ENCODE data around the gene GDF7. TPM values are rescaled to one million over a fixed set of nuclear protein-coding genes. Genes with fewer than 3 reads are reported as not detected.

Gene GDF7
- total and polyA plus RNA-seq, 10 of the 15 experiments (the other 5 are each of a cell fraction or from before 2014, with no cell fraction given): 0.02 to 0.11 (median 0.04) TPM; not detected in 1

GRCh38 chr2:20653695-20654534 lies 13.0 kb upstream of the GDF7 start:
- FAIRE-seq (no peak), DNase-seq (ENCODE audit: low read depth, low spot score) (no peak), ATAC-seq (no peak)
- H2AFZ ChIP-seq (ENCODE audit: control insufficient read depth, low read depth, low read length): no peak overlapping the region
- intact Hi-C loops (cut with micrococcal nuclease; ENCODE audit: unreplicated experiment): no loop called here
- H3K79me2 ChIP-seq (ENCODE audit: control insufficient read depth, insufficient read depth, low read length): no peaks in the 10 kb centered on the region
- peaks cover 4% of the 10 kb centered on the region for H3K4me1 ChIP-seq (ENCODE audit: control insufficient read depth, insufficient read depth, low read length)
- POLR2A ChIA-PET: interaction anchor here (0.6 kb wide), 1 partner anchor 294 kb away, joined by 9 read pairs; no protein-coding TSS in a partner anchor
- no peaks in the 10 kb centered on the region for H3K9me3 ChIP-seq (replicated peaks; ENCODE audit: control insufficient read depth, insufficient read depth, low read length)
- H3K4me2 ChIP-seq (ENCODE audit: control insufficient read depth, insufficient read depth): no peak overlapping the region
- CTCF ChIA-PET: interaction anchor here (1.3 to 3.5 kb wide), 5 partner anchors 10 to 309 kb away, joined by 3 to 16 read pairs (median 4); no protein-coding TSS in a partner anchor
- no peaks in the 10 kb centered on the region for H4K20me1 ChIP-seq (ENCODE audit: control insufficient read depth, insufficient read depth)
- in situ Hi-C loops (cut with MboI): loop anchor here (25.0 kb wide), 1 partner anchor 458 kb away; the partner anchor contains the start of gene TDRD15
- peaks cover 0 to 1% of the 10 kb centered on the region in 2 experiments; a peak in 1 of 4 replicates for H3K27me3 ChIP-seq (replicated peaks in 1 of 2; ENCODE audit: control insufficient read depth in 2 of 2, insufficient read depth in 2 of 2, low read length in 1 of 2)
- RAD21 ChIA-PET (ENCODE audit: unreplicated experiment): no interaction called here
- BruUV-seq (replicated peaks): no TSS peak
- no peak for TF ChIP-seq ZBTB4 (CRISPR knock-in tag; IDR thresholded peaks at IDR 0.05)
- peak; percentile 51; the same call in 1 of the 2 replicates for TF ChIP-seq ZBTB33 (IDR thresholded peaks at IDR 0.05)
- WGBS (ENCODE audit: insufficient coverage, insufficient replicate concordance, low lambda C conversion rate, missing lambda C conversion rate): 44% methylated on average over 7 of the region's 7 CpGs
- SMC1A ChIA-PET (ENCODE audit: uncharacterized antibody, unreplicated experiment): interaction anchor here (1.1 kb wide), 1 partner anchor 309 kb away, joined by 3 read pairs; no protein-coding TSS in a partner anchor
- H3K27ac ChIP-seq (ENCODE audit: control insufficient read depth, insufficient read depth): no peak overlapping the region
- no peak overlapping the region for H3K9ac ChIP-seq (ENCODE audit: control insufficient read depth, insufficient read depth, low read length)
- no peaks in the 10 kb centered on the region for H3K36me3 ChIP-seq (ENCODE audit: control insufficient read depth in 2 of 2, insufficient read depth in 2 of 2, low read length in 1 of 2)
- no peak overlapping the region for H3K4me3 ChIP-seq
